Suppressor macrophage treated with lipopolysaccharide for 4 hours (primary cell): ENCODE data around the gene CREBRF.
"Not testable (repeated sequence)": the region's sequence is repeated elsewhere in the genome, so short reads cannot be mapped to it uniquely, and the experiment has no call there.

Experiments
- DNase-seq: peaks from one replicate; pipeline ENCODE4 v3.0.0-alpha.2; 2020

CREBRF gene

GRCh38 chr5:173089581-173089980 is 33.4 kb downstream of the CREBRF start:
- no peak for DNase-seq

- no peak for DNase-seq
These were observed 34.5 kb downstream of the CREBRF start for GRCh38 chr5:173090639-173091038.

GRCh38 chr5:173091981-173092380 is 35.8 kb downstream of the CREBRF start:
- DNase-seq, result no peak

GRCh38 chr5:173093606-173094005 is 37.5 kb downstream of the CREBRF start:
- DNase-seq, result no peak

DNA sequence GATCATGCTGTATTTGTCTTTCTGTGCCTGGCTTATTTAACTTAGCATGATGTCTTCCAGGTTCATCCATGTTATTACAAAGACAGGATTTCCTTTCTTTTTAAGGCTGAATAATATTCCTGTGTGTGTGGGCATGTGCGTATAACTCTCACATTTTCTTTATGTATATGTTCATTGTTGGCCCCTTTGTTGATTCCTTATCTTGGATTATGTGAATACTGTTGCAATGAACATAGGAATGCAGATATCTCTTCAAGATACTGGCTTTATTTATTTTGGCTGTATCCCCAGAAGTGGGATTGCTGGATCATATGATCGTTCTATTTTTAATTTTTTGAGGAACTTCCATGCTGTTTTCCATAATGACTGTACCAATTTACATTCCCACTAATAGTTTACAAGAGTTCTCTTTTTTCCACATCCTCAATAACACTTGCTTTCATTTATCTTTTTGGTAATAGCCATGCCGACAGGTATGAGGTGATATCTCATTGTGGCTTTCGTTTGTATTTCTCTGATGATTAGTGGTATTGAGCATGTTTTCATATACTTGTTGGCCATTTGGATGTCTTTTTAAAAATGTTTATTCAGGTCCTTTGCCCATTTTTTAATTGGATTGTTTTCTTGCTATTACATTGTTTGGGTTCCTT is 38.0 kb downstream of the CREBRF start:
- peak; percentile 18 for DNase-seq

GRCh38 chr5:173098787-173099186 is 42.6 kb downstream of the CREBRF start:
- no peak for DNase-seq

DNA sequence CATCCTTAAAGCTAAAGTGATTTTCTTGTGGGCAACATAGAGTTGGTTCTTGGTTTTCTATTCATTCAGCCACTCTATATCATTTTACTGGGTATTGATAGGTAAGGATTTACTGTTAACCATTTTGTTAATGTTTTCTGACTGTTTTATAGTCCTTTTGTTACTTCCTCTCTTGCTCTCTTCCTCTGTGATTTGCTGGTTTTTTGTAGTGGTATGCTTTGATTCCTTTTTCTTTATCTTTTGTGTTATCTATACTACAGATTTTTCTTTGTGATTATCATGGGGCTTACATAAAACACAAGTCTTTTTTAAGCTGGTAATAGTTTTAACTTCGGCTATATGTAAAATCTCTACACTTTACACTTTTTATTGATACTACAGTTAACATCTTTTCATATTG is 43.3 kb downstream of the CREBRF start:
- no peak for DNase-seq

DNA sequence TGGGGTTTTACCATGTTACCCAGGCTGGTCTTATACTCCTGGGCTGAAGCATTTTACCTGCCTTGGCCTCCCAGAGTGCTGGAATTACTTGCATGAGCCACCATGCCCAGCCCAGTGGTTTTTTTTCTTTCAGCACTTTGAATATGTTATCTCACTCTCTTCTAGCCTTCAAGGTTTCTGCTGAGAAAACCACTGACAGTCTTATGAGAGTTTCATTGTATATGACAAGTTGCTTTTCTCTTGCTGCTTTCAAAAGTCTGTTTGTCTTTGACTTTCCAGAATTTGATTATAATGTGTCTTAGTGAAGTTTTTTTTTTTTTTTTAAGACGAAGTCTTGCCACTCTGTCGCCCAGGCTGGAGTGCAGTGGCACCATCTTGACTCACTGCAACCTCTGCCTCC is 45.1 kb downstream of the CREBRF start:
- no peak for DNase-seq

GRCh38 chr5:173103411-173103810 is 47.3 kb downstream of the CREBRF start:
- DNase-seq, result no peak

- no peak for DNase-seq
These were observed 52.8 kb downstream of the CREBRF start for GRCh38 chr5:173108914-173109313.

DNA sequence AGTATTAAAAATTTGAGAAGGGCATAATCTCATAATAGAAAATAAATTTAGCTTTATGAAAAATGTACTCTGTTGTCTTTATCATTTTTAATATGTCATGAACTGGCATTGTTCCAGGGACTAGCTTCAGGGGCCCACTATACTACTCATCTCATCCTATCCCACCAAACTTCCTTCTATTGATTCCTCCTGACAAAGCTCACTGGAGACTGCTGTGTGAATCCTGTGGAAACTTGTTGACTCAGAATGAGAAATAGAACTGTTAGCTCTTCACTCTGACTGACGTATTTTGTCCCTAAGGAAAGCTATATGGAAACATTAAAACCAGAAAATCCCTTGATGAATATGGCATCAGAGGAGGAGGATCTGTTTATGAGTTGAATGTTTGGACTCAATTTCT is 58.4 kb downstream of the CREBRF start:
- DNase-seq, result no peak

DNA sequence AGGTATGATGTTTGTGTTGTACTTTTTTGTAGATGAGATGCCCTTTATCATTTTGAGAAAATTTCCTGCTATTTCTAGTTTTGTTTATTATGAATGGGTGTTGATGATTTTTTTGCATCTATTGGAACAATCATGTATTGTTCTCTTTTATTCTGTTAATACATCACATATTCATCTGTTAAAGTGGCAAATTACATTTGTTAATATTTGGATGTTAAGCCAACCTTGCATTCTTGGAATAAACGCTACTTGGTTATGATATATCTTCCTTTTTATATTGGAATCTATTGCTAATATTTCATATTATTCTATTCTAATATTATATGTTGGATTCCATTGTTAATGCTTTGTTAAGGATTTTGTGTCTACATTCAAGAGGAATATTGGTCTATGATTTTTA is 63.6 kb downstream of the CREBRF start:
- no peak for DNase-seq

GRCh38 chr5:173123416-173123815 is 67.3 kb downstream of the CREBRF start:
- DNase-seq, result no peak

DNA sequence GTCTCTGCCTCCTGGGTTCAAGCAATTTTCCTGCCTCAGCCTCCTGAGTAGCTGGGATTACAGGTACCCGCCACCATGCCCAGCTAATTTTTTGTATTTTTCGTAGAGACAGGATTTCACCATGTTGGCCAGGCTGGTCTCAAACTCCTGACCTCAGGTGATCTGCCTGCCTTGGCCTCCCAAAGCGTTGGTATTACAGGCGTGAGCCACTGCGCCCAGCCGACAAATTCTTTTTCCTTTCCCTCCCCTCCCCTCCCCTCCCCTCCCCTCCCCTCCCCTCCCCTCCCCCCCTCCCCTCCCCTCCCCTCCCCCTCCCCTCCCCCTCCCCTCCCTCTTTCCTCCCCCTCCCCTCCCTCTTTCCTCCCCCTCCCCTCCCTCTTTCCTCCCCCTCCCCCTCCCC is 76.0 kb downstream of the CREBRF start:
- not testable (repeated sequence) for DNase-seq

- DNase-seq, result no peak
These were observed 82.6 kb downstream of the CREBRF start for GRCh38 chr5:173138707-173139106.

DNA sequence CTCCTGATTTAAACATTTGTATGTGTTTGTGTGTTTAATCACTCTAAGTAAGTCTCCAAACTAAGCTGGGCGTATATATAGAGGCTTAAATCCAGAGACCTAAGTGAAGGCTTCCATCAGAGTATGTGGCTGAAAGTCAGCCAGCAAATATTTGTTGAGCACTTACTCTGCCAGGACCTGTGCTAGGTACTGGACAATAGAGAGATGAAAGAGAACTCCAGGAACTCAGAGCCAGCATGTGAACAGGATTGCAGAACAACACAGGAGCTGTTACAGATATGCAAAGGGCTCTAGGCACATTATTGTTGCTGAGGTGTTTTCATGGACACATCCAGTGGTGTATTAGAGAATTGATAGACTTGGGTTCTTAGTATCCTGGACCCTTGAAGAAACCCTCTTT is 83.5 kb downstream of the CREBRF start:
- DNase-seq, result no peak

GRCh38 chr5:173140769-173141168 is 84.6 kb downstream of the CREBRF start:
- DNase-seq, result no peak

DNA sequence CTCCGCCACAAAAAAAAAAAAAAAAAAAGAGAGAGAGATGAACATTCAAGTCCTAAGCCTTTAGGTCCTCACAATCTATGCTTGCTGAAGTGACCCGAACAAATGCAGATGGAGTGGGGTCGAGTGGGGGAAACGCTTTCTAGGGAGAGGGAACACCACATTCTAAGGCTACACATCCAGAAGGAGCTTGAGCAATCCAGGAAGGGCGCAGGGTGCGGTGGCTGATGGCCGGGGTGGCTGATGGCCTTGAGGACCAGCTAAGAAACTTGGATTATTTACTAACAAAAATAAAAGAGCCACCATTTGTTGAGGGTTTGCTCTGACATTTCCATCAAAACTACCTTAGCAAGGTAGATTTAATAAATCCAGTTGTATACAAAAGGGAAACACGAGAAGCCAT is 87.4 kb downstream of the CREBRF start:
- no peak for DNase-seq

- DNase-seq, result peak; percentile 98
These were observed 88.3 kb downstream of the CREBRF start, which contains the start of gene BNIP1 for GRCh38 chr5:173144200-173145176. Gene BNIP1 (plus strand): TSS chr5:173144531. CDS start chr5:173144546, 15 bp downstream.

DNA sequence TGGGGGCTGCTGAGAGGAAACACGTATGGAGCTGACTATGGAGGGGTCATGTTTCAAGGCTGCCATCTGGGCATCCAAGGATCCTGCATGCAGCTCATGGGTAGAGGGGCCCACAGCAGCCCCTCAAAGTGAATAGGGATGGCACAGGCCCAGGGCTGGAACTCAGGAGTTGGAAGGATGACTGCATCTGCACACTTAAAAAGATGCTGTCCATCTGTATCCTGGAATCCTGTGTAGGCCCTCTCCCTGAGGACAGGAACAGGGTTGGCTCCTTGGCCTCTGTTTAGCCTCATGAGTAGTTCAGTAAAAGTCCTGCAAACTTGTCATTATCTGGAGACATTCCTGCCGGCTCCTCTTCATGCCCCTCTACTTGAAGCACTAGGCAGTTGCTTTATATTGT is 92.2 kb downstream of the CREBRF start:
- no peak for DNase-seq

DNA sequence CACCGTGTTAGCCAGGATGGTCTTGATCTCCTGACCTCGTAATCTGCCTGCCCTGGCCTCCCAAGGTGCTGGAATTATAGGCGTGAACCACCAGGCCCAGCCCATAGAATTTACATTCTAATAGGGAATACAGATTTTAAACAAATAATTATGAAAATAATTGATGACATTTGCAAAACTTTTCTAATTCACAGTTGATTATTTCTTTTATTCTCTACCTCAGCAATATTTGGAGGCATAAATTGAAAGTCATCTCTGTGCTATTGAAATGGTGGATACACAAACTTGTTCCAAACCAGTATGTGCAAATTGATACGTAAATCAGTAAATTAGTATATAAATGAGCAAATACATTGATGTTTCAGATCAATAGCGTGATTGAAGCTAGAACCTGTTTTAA is 96.4 kb downstream of the CREBRF start:
- no peak for DNase-seq

DNA sequence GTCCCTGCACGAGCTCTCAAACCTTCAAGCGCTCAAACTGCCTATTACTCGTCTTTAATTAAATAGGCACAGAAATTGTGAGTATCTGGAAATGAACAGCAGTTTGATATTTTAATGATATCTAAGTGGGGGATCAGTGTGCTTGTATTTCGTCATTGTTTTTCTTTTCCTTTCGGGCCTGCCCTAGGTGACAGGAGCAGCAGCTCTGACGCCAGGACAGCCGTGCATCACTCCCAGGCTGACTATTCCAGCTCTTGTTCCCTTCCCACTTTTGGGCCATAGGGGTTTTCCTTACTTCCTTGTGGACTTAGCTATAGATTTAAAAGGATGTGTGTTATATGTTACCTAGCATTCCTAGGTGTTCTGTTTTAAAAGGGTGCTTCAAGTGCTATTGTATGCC is 97.7 kb downstream of the CREBRF start:
- no peak for DNase-seq

- not testable (repeated sequence) for DNase-seq
These were observed 98.5 kb downstream of the CREBRF start for GRCh38 chr5:173154619-173155018.

GRCh38 chr5:173155912-173156311 is 99.8 kb downstream of the CREBRF start:
- DNase-seq, result no peak
